ENCODE measurements around the gene BAIAP2L2. TPM values are rescaled to one million over a fixed set of nuclear protein-coding genes. Genes with fewer than 3 reads are reported as not detected.

The BAIAP2L2 gene
- total RNA-seq, 1 experiment from 2014 or later: 2.3 TPM

- Mint-ChIP-seq H3K4me1 (peaks cover 5 to 6% of the 10 kb centered on the region in 2 experiments; a peak in 3 of 4 replicates), H3K9me3 (no peaks in the 10 kb centered on the region), H3K4me3 (no peak overlapping the region), H3K27ac (no peak overlapping the region; a peak in 1 of 7 replicates), H3K36me3 (ENCODE audit: insufficient read depth in 1 of 3, low read depth in 3 of 3) (no peaks in the 10 kb centered on the region), H3K27me3 (ENCODE audit: low read depth) (peaks cover 32% of the 10 kb centered on the region)
- H3K9me3 ChIP-seq (ENCODE audit: control insufficient read depth, low read depth, low read length): no peaks in the 10 kb centered on the region
- H3K4ac ChIP-seq (ENCODE audit: low read depth, low read length): no peak overlapping the region
- H3K14ac ChIP-seq (ENCODE audit: insufficient read depth, low read length): no peak overlapping the region
- no peak overlapping the region for H3K56ac ChIP-seq (ENCODE audit: insufficient read length, low read depth, low read length)
- WGBS (ENCODE audit: extremely low coverage, insufficient read length, low lambda C conversion rate): no CpG with 5 or more reads among the region's 8 CpGs
- H2BK120ac ChIP-seq (ENCODE audit: low read depth, low read length, poor library complexity, severe bottlenecking): no peak overlapping the region
- H3K18ac ChIP-seq (ENCODE audit: insufficient read length, low read depth, low read length): no peak overlapping the region
- no peak overlapping the region for H4K5ac ChIP-seq (ENCODE audit: insufficient read length, low read depth, low read length)
- H2AK5ac ChIP-seq (ENCODE audit: insufficient read length, low read length): no peak overlapping the region
- H3K27ac ChIP-seq (ENCODE audit: insufficient read length, low read depth, low read length): no peak overlapping the region
- H2AFZ ChIP-seq (ENCODE audit: low read length): no peak overlapping the region
- H3K79me1 ChIP-seq (ENCODE audit: insufficient read depth, low read depth, low read length, poor library complexity, severe bottlenecking): no peaks in the 10 kb centered on the region
- no peaks in the 10 kb centered on the region for H3K4me1 ChIP-seq (ENCODE audit: insufficient read depth, low read length)
- no peak overlapping the region for H2BK5ac ChIP-seq (ENCODE audit: insufficient read length, low read length)
- H3K23me2 ChIP-seq (ENCODE audit: insufficient read length, low read depth, low read length, poor library complexity, severe bottlenecking): no peaks in the 10 kb centered on the region
- no peak overlapping the region for H4K91ac ChIP-seq (ENCODE audit: insufficient read length, low read depth, low read length)
- no peak overlapping the region for H2BK15ac ChIP-seq (ENCODE audit: low read depth, low read length)
- TF ChIP-seq CTCF (conservative IDR thresholded peaks at IDR 0.05): 0 out of 3 replicates have a peak, but pooled peaks have one; percentile 12
- no peak overlapping the region for H4K8ac ChIP-seq (replicated peaks; ENCODE audit: insufficient read length, low read depth, low read length)
- H3T11ph ChIP-seq (ENCODE audit: low read length): no peak overlapping the region
- DNase-seq: no peak
- H3K9ac ChIP-seq (ENCODE audit: extremely low read depth, insufficient read length, low read length): no peak overlapping the region
- no peaks in the 10 kb centered on the region for H4K20me1 ChIP-seq (ENCODE audit: control insufficient read depth, insufficient read depth, insufficient read length)
- H3K4me2 ChIP-seq (ENCODE audit: insufficient read depth, insufficient read length, low read length): no peak overlapping the region
- no peak overlapping the region for H2BK12ac ChIP-seq (ENCODE audit: insufficient read length, low read depth, low read length)
- H3K27me3 ChIP-seq (ENCODE audit: insufficient read depth, low read length): no peaks in the 10 kb centered on the region
- no peak overlapping the region for H3K23ac ChIP-seq (ENCODE audit: insufficient read length, low read depth, low read length)
- H2BK20ac ChIP-seq (ENCODE audit: low read depth, low read length, poor library complexity, severe bottlenecking): no peak overlapping the region
- H3K79me2 ChIP-seq (ENCODE audit: insufficient read depth, low read length): no peaks in the 10 kb centered on the region
Measured at GRCh38 chr22:38051261-38051660, 59.2 kb downstream of the BAIAP2L2 start.

All from H9 (cell line).